ENCODE results near the gene GAPVD1. TPM values are rescaled to one million over a fixed set of nuclear protein-coding genes. Genes with fewer than 3 reads are reported as not detected.

Gene GAPVD1
- total RNA-seq, 2 donors from 2014 or later: 44.4 to 48.4 TPM

- H3K27ac ChIP-seq (ENCODE audit: low read depth, low read length): no peak overlapping the region
- no peak overlapping the region for H3K9ac ChIP-seq (ENCODE audit: extremely low read depth, low read length, poor library complexity, severe bottlenecking)
- no peak for DNase-seq
- H3K36me3 Mint-ChIP-seq (ENCODE audit: low read depth): no peaks in the 10 kb centered on the region
- no peak overlapping the region for H3K27ac Mint-ChIP-seq
- H3K9me3 ChIP-seq (ENCODE audit: control insufficient read depth, low read length): no peaks in the 10 kb centered on the region
- no peak overlapping the region for H3K4me3 Mint-ChIP-seq
- H3K27me3 ChIP-seq (ENCODE audit: control insufficient read depth, insufficient read depth, low read length, poor library complexity, severe bottlenecking): no peaks in the 10 kb centered on the region
- H3K27me3 Mint-ChIP-seq (ENCODE audit: insufficient read depth): peaks cover 6% of the 10 kb centered on the region
- no peaks in the 10 kb centered on the region for H3K36me3 ChIP-seq (ENCODE audit: control insufficient read depth, insufficient read depth, low read length)
- TF ChIP-seq, protein P1, sequence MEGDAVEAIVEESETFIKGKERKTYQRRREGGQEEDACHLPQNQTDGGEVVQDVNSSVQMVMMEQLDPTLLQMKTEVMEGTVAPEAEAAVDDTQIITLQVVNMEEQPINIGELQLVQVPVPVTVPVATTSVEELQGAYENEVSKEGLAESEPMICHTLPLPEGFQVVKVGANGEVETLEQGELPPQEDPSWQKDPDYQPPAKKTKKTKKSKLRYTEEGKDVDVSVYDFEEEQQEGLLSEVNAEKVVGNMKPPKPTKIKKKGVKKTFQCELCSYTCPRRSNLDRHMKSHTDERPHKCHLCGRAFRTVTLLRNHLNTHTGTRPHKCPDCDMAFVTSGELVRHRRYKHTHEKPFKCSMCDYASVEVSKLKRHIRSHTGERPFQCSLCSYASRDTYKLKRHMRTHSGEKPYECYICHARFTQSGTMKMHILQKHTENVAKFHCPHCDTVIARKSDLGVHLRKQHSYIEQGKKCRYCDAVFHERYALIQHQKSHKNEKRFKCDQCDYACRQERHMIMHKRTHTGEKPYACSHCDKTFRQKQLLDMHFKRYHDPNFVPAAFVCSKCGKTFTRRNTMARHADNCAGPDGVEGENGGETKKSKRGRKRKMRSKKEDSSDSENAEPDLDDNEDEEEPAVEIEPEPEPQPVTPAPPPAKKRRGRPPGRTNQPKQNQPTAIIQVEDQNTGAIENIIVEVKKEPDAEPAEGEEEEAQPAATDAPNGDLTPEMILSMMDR (conservative IDR thresholded peaks at IDR 0.05): no peak
- WGBS, 2 experiments (ENCODE audit: insufficient coverage in 1 of 2, insufficient read length in 1 of 2): 91 to 94% methylated on average over 16 to 24 of the region's 24 CpGs
- H3K9me3 Mint-ChIP-seq: no peaks in the 10 kb centered on the region
- no peak overlapping the region for H3K4me3 ChIP-seq (ENCODE audit: low read length)
- peaks cover 12% of the 10 kb centered on the region for H3K4me1 Mint-ChIP-seq
- no peaks in the 10 kb centered on the region for H3K4me1 ChIP-seq (ENCODE audit: control insufficient read depth, insufficient read depth, low read length)
Measured at GRCh38 chr9:125376261-125377226, 114.9 kb downstream of the GAPVD1 start.

- Mint-ChIP-seq H3K4me1 (peaks cover 12% of the 10 kb centered on the region), H3K27ac (no peak overlapping the region), H3K9me3 (no peaks in the 10 kb centered on the region), H3K4me3 (no peak overlapping the region), H3K27me3 (ENCODE audit: insufficient read depth) (peaks cover 6% of the 10 kb centered on the region), H3K36me3 (ENCODE audit: low read depth) (no peaks in the 10 kb centered on the region)
- Histone ChIP-seq H3K9ac (ENCODE audit: extremely low read depth, low read length, poor library complexity, severe bottlenecking) (no peak overlapping the region), H3K9me3 (ENCODE audit: control insufficient read depth, low read length) (no peaks in the 10 kb centered on the region), H3K27me3 (ENCODE audit: control insufficient read depth, insufficient read depth, low read length, poor library complexity, severe bottlenecking) (no peaks in the 10 kb centered on the region), H3K4me3 (ENCODE audit: low read length) (no peak overlapping the region), H3K27ac (ENCODE audit: low read depth, low read length) (no peak overlapping the region), H3K36me3 (ENCODE audit: control insufficient read depth, insufficient read depth, low read length) (no peaks in the 10 kb centered on the region), H3K4me1 (ENCODE audit: control insufficient read depth, insufficient read depth, low read length) (no peaks in the 10 kb centered on the region)
- DNase-seq: no peak
- WGBS, 2 experiments (ENCODE audit: insufficient coverage in 1 of 2, insufficient read length in 1 of 2): 83 to 91% methylated on average over 6 to 8 of the region's 8 CpGs
- TF ChIP-seq, protein P1 (conservative IDR thresholded peaks at IDR 0.05): no peak
Measured at GRCh38 chr9:125377584-125378250, 116.1 kb downstream of the GAPVD1 start.

GRCh38 chr9:125378778-125379177 lies 117.2 kb downstream of the GAPVD1 start:
- H3K36me3 Mint-ChIP-seq (ENCODE audit: low read depth): no peaks in the 10 kb centered on the region
- H3K9me3 Mint-ChIP-seq: no peaks in the 10 kb centered on the region
- H3K4me3 Mint-ChIP-seq: no peak overlapping the region
- TF ChIP-seq, protein P1 (conservative IDR thresholded peaks at IDR 0.05): no peak
- H3K27me3 Mint-ChIP-seq (ENCODE audit: insufficient read depth): peaks cover 6% of the 10 kb centered on the region
- WGBS, 2 experiments (ENCODE audit: insufficient coverage in 1 of 2, insufficient read length in 1 of 2): 78 to 82% methylated on average over 3 to 9 of the region's 9 CpGs
- no peak overlapping the region for H3K27ac ChIP-seq (ENCODE audit: low read depth, low read length)
- H3K4me1 Mint-ChIP-seq: peaks cover 12% of the 10 kb centered on the region
- no peak for DNase-seq
- H3K4me1 ChIP-seq (ENCODE audit: control insufficient read depth, insufficient read depth, low read length): no peaks in the 10 kb centered on the region
- no peaks in the 10 kb centered on the region for H3K27me3 ChIP-seq (ENCODE audit: control insufficient read depth, insufficient read depth, low read length, poor library complexity, severe bottlenecking)
- no peak overlapping the region for H3K4me3 ChIP-seq (ENCODE audit: low read length)
- H3K9me3 ChIP-seq (ENCODE audit: control insufficient read depth, low read length): no peaks in the 10 kb centered on the region
- H3K9ac ChIP-seq (ENCODE audit: extremely low read depth, low read length, poor library complexity, severe bottlenecking): no peak overlapping the region
- no peaks in the 10 kb centered on the region for H3K36me3 ChIP-seq (ENCODE audit: control insufficient read depth, insufficient read depth, low read length)
- no peak overlapping the region for H3K27ac Mint-ChIP-seq
